ENCODE results near the gene LMO1.

Gene LMO1

GRCh38 chr11:8251616-8252295, 11.9 kb downstream of the LMO1 start:
- no peak overlapping the region for H3K4me3 ChIP-seq (ENCODE audit: low read length)
- no peak for TF ChIP-seq ZNF274 (IDR thresholded peaks at IDR 0.05; ENCODE audit: low read depth, low read length)

GRCh38 chr11:8250981-8251615, 12.6 kb downstream of the LMO1 start:
- H3K4me3 ChIP-seq (ENCODE audit: low read length): no peak overlapping the region

GRCh38 chr11:8250434-8250833, 13.2 kb downstream of the LMO1 start:
- no peak for TF ChIP-seq ZNF274 (IDR thresholded peaks at IDR 0.05; ENCODE audit: low read depth, low read length)
- H3K4me3 ChIP-seq (ENCODE audit: low read length): no peak overlapping the region

More at GRCh38 chr11:8250981-8251615, 12.6 kb downstream of the LMO1 start:
- TF ChIP-seq ZNF274 (IDR thresholded peaks at IDR 0.05; ENCODE audit: low read depth, low read length): no peak

- no peak for TF ChIP-seq ZNF274 (IDR thresholded peaks at IDR 0.05; ENCODE audit: low read depth, low read length)
Observed at GRCh38 chr11:8249482-8249881, 14.2 kb downstream of the LMO1 start.

GRCh38 chr11:8248786-8249185, 14.9 kb downstream of the LMO1 start:
- no peak for TF ChIP-seq ZNF274 (IDR thresholded peaks at IDR 0.05; ENCODE audit: low read depth, low read length)

More at GRCh38 chr11:8249482-8249881, 14.2 kb downstream of the LMO1 start:
- no peak overlapping the region for H3K4me3 ChIP-seq (ENCODE audit: low read length)

GRCh38 chr11:8247312-8247711, 16.4 kb downstream of the LMO1 start:
- H3K4me3 ChIP-seq (ENCODE audit: low read length): no peak overlapping the region
- no peak for TF ChIP-seq ZNF274 (IDR thresholded peaks at IDR 0.05; ENCODE audit: low read depth, low read length)

More at GRCh38 chr11:8248786-8249185, 14.9 kb downstream of the LMO1 start:
- H3K4me3 ChIP-seq (ENCODE audit: low read length): no peak overlapping the region

GRCh38 chr11:8243458-8243857, 20.2 kb downstream of the LMO1 start:
- no peak overlapping the region for H3K4me3 ChIP-seq (ENCODE audit: low read length)
- no peak for TF ChIP-seq ZNF274 (IDR thresholded peaks at IDR 0.05; ENCODE audit: low read depth, low read length)

- TF ChIP-seq ZNF274 (IDR thresholded peaks at IDR 0.05; ENCODE audit: low read depth, low read length): no peak
Observed at GRCh38 chr11:8242499-8243280, 21.0 kb downstream of the LMO1 start.

GRCh38 chr11:8242118-8242475, 21.6 kb downstream of the LMO1 start:
- no peak for TF ChIP-seq ZNF274 (IDR thresholded peaks at IDR 0.05; ENCODE audit: low read depth, low read length)
- H3K4me3 ChIP-seq (ENCODE audit: low read length): no peak overlapping the region

More at GRCh38 chr11:8242499-8243280, 21.0 kb downstream of the LMO1 start:
- H3K4me3 ChIP-seq (ENCODE audit: low read length): no peak overlapping the region

GRCh38 chr11:8241373-8242117, 22.1 kb downstream of the LMO1 start:
- no peak for TF ChIP-seq ZNF274 (IDR thresholded peaks at IDR 0.05; ENCODE audit: low read depth, low read length)

GRCh38 chr11:8239536-8240228, 24.0 kb downstream of the LMO1 start:
- no peak overlapping the region for H3K4me3 ChIP-seq (ENCODE audit: low read length)
- TF ChIP-seq ZNF274 (IDR thresholded peaks at IDR 0.05; ENCODE audit: low read depth, low read length): no peak

More at GRCh38 chr11:8241373-8242117, 22.1 kb downstream of the LMO1 start:
- H3K4me3 ChIP-seq (ENCODE audit: low read length): no peak overlapping the region

GRCh38 chr11:8239040-8239439, 24.6 kb downstream of the LMO1 start:
- no peak overlapping the region for H3K4me3 ChIP-seq (ENCODE audit: low read length)
- TF ChIP-seq ZNF274 (IDR thresholded peaks at IDR 0.05; ENCODE audit: low read depth, low read length): no peak

- no peak overlapping the region for H3K4me3 ChIP-seq (ENCODE audit: low read length)
- TF ChIP-seq ZNF274 (IDR thresholded peaks at IDR 0.05; ENCODE audit: low read depth, low read length): no peak
Observed at GRCh38 chr11:8237453-8237852, 26.2 kb downstream of the LMO1 start.

All from GM08714 (cell line).